KBM-7 (cell line): ENCODE measurements around the gene PRKN.
"Not testable (repeated sequence)": the region's sequence is repeated elsewhere in the genome, so short reads cannot be mapped to it uniquely, and the experiment has no call there.

ENCODE experiments used
- DNase-seq: peaks from one replicate; pipeline ENCODE4 v3.0.0-alpha.2; 2015
- in situ Hi-C: fragments of 300-500 bp; cut with MboI; formaldehyde crosslinking; loops from 2 replicates; pipeline ENCODE4 v1.14.3; 2020; ENCODE audit warnings: low sequenced_read_pairs, low pct_unique_long_range_greater_than_20kb, mixed read lengths

PRKN gene

GRCh38 chr6:161890832-161891297, 836.7 kb downstream of the PRKN start:
- DNase-seq, result no peak
- in situ Hi-C loops, result no loop called here

- in situ Hi-C loops, result no loop called here
Measured at GRCh38 chr6:161890133-161890831, 837.3 kb downstream of the PRKN start.

GRCh38 chr6:161889324-161889723, 838.2 kb downstream of the PRKN start:
- in situ Hi-C loops, result no loop called here
- no peak for DNase-seq

More at GRCh38 chr6:161890133-161890831, 837.3 kb downstream of the PRKN start:
- no peak for DNase-seq

- in situ Hi-C loops, DNase-seq: not testable (repeated sequence)
Measured at GRCh38 chr6:161886545-161886944, 841.0 kb downstream of the PRKN start.

GRCh38 chr6:161884782-161885181, 842.8 kb downstream of the PRKN start:
- DNase-seq, result no peak

GRCh38 chr6:161882196-161882765, 845.3 kb downstream of the PRKN start:
- DNase-seq, result no peak
- in situ Hi-C loops, result no loop called here

More at GRCh38 chr6:161884782-161885181, 842.8 kb downstream of the PRKN start:
- in situ Hi-C loops, result no loop called here

- DNase-seq, result no peak
- in situ Hi-C loops, result no loop called here
Measured at GRCh38 chr6:161880056-161880455, 847.5 kb downstream of the PRKN start.

GRCh38 chr6:161876231-161876630, 851.3 kb downstream of the PRKN start:
- in situ Hi-C loops, result no loop called here
- no peak for DNase-seq

GRCh38 chr6:161870236-161870901, 857.2 kb downstream of the PRKN start:
- DNase-seq, result no peak
- in situ Hi-C loops, result no loop called here

- DNase-seq, result no peak
- in situ Hi-C loops, result no loop called here
Measured at GRCh38 chr6:161869491-161869890, 858.1 kb downstream of the PRKN start.

GRCh38 chr6:161866570-161866969, 861.0 kb downstream of the PRKN start:
- no peak for DNase-seq
- in situ Hi-C loops, result no loop called here

GRCh38 chr6:161861061-161861460, 866.5 kb downstream of the PRKN start:
- in situ Hi-C loops, DNase-seq: not testable (repeated sequence)

- in situ Hi-C loops, result no loop called here
- DNase-seq, result no peak
Measured at GRCh38 chr6:161853657-161854056, 873.9 kb downstream of the PRKN start.

- in situ Hi-C loops, DNase-seq: not testable (repeated sequence)
Measured at GRCh38 chr6:161851486-161851885, 876.1 kb downstream of the PRKN start.

- in situ Hi-C loops, result no loop called here
- DNase-seq, result no peak
Measured at GRCh38 chr6:161850562-161850961, 877.0 kb downstream of the PRKN start.

- DNase-seq, result no peak
- in situ Hi-C loops, result no loop called here
Measured at GRCh38 chr6:161847628-161848027, 879.9 kb downstream of the PRKN start.

GRCh38 chr6:161844804-161845203, 882.8 kb downstream of the PRKN start:
- DNase-seq, result no peak
- in situ Hi-C loops, result no loop called here

GRCh38 chr6:161843066-161843465, 884.5 kb downstream of the PRKN start:
- in situ Hi-C loops, result no loop called here

GRCh38 chr6:161840380-161840779, 887.2 kb downstream of the PRKN start:
- no peak for DNase-seq
- in situ Hi-C loops, result no loop called here

More at GRCh38 chr6:161843066-161843465, 884.5 kb downstream of the PRKN start:
- no peak for DNase-seq
